PFSK-1 (cell line): ENCODE data around the gene GRM3.

Experiments used
- FOXP2 ChIP-seq: optimal IDR thresholded peaks from 2 replicates; pipeline ENCODE3; 2011; ENCODE audit warnings: borderline replicate concordance, control low read depth, inconsistent platforms; ENCODE audit not compliant: insufficient read depth; ENCODE audit errors: extremely low read length, extremely low read depth
- POLR2AphosphoS5 ChIP-seq: IDR thresholded peaks from 2 replicates; pipeline ENCODE4 v1.6.1; 2012; ENCODE audit warnings: low read depth, mild to moderate bottlenecking, control low read depth, low read length, moderate library complexity
- SIN3A ChIP-seq: IDR thresholded peaks from 2 replicates; pipeline ENCODE4 v1.6.1; 2012; ENCODE audit warnings: mild to moderate bottlenecking, low read length, moderate library complexity, borderline replicate concordance; ENCODE audit not compliant: insufficient read depth
- TAF1 ChIP-seq: IDR thresholded peaks from 2 replicates; pipeline ENCODE4 v1.6.1; 2012; ENCODE audit warnings: low read length, control low read depth, borderline replicate concordance; ENCODE audit not compliant: insufficient read depth
- TF ChIP-seq, protein P1 (sequence below), 2 experiments: IDR thresholded peaks; 2 replicates each; pipeline versions ENCODE4 v1.6.1 to v1.8.0; 2011 to 2012; ENCODE audit warnings: low read depth in 2 of 2, low read length in 2 of 2, control low read depth in 1 of 2, inconsistent platforms in 1 of 2, mild to moderate bottlenecking in 1 of 2, moderate library complexity in 1 of 2; ENCODE audit not compliant: insufficient read depth in 1 of 2

DNA sequence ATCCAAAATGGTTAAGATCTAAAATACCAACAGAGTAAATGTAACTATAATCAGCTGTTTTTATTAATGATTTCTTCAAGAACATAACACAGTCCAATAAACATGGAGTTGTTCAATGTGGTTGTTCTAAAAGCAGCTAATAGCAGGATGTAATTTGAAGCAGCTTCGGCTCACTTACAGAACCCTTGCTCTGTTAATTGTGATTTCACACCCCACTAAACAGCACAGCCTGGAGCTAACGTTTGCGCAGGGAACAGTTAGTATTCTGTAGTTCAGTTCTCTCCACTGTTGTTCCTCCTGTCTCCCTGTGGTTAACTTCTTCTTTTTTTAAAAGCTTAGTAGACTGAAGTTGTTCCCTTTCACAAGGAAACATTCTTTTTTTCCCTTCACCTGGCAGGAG is 104.0 kb downstream of the GRM3 start:
- no peak for TF ChIP-seq POLR2AphosphoS5
- no peak for TF ChIP-seq SIN3A
- no peak for TF ChIP-seq TAF1
- TF ChIP-seq, protein P1, sequence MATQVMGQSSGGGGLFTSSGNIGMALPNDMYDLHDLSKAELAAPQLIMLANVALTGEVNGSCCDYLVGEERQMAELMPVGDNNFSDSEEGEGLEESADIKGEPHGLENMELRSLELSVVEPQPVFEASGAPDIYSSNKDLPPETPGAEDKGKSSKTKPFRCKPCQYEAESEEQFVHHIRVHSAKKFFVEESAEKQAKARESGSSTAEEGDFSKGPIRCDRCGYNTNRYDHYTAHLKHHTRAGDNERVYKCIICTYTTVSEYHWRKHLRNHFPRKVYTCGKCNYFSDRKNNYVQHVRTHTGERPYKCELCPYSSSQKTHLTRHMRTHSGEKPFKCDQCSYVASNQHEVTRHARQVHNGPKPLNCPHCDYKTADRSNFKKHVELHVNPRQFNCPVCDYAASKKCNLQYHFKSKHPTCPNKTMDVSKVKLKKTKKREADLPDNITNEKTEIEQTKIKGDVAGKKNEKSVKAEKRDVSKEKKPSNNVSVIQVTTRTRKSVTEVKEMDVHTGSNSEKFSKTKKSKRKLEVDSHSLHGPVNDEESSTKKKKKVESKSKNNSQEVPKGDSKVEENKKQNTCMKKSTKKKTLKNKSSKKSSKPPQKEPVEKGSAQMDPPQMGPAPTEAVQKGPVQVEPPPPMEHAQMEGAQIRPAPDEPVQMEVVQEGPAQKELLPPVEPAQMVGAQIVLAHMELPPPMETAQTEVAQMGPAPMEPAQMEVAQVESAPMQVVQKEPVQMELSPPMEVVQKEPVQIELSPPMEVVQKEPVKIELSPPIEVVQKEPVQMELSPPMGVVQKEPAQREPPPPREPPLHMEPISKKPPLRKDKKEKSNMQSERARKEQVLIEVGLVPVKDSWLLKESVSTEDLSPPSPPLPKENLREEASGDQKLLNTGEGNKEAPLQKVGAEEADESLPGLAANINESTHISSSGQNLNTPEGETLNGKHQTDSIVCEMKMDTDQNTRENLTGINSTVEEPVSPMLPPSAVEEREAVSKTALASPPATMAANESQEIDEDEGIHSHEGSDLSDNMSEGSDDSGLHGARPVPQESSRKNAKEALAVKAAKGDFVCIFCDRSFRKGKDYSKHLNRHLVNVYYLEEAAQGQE (IDR thresholded peaks at IDR 0.05; ENCODE audit: insufficient read depth in 1 of 2, low read depth in 2 of 2, low read length in 2 of 2): no peak
- no peak for TF ChIP-seq FOXP2
